ENCODE results near the gene HDHD3.

The HDHD3 gene

GRCh38 chr9:113328045-113328782 lies 48.6 kb downstream of the HDHD3 start:
- no peak for DNase-seq (ENCODE audit: low read depth in 2 of 2)

GRCh38 chr9:113326230-113326629 lies 50.6 kb downstream of the HDHD3 start:
- DNase-seq (ENCODE audit: low read depth in 2 of 2) = no peak

Measured in stimulated activated CD4-positive, alpha-beta T cell treated with anti-CD3 and anti-CD28 coated beads, Interleukin-4, amount 100 ng/mL, for 48 hours (primary cell).